C4-2B (cell line): ENCODE measurements around the gene MX2.

ENCODE experiments used
- ZFX ChIP-seq: fragments of 450-650 bp; IDR thresholded peaks from 2 replicates; pipeline ENCODE4 v1.6.1; 2017
- TF ChIP-seq, protein P1 (sequence below): fragments of 450-650 bp; conservative IDR thresholded peaks from 2 replicates; pipeline ENCODE4 v1.5.1; 2017; ENCODE audit warnings: mild to moderate bottlenecking

DNA sequence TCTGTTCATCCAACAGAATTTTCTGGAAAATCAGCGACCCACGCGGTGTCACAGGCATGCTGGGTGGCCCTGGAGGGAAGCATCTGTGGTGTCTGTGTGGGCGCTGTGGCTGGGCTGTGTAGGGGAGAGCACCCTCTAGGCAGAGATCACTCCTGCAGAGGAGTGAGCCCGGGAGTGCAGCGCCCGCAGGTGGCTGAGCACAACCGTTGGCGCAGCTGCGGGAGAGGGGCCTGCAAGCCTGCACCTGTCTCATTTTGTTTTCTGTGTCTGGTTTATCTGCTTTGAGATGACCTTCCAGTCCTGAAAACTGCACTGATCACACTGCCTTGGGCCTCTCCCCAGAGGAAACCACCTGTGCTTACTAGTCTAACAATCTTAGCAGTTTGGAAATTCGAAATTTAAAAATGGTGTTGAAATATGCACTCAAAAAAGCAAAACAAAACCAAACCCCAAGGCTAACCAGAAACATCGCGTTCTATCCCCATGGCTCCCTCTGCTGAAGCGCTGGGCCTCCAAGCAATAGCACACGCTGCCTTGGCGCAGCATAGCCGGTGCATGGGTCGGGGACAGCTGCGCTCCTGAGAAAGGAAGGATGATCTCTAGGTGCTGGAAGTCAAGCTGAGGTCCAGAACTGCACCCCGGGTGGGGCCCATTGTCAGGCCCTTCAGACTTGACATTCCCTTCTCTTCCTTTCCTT, 40.5 kb upstream of the MX2 start:
- TF ChIP-seq, protein P1, sequence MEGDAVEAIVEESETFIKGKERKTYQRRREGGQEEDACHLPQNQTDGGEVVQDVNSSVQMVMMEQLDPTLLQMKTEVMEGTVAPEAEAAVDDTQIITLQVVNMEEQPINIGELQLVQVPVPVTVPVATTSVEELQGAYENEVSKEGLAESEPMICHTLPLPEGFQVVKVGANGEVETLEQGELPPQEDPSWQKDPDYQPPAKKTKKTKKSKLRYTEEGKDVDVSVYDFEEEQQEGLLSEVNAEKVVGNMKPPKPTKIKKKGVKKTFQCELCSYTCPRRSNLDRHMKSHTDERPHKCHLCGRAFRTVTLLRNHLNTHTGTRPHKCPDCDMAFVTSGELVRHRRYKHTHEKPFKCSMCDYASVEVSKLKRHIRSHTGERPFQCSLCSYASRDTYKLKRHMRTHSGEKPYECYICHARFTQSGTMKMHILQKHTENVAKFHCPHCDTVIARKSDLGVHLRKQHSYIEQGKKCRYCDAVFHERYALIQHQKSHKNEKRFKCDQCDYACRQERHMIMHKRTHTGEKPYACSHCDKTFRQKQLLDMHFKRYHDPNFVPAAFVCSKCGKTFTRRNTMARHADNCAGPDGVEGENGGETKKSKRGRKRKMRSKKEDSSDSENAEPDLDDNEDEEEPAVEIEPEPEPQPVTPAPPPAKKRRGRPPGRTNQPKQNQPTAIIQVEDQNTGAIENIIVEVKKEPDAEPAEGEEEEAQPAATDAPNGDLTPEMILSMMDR, result no peak
- TF ChIP-seq ZFX, result no peak
